ENCODE data around the gene DSC3.

DSC3 gene

GRCh38 chr18:30945761-30946160 lies 96.8 kb downstream of the DSC3 start:
- no peaks in the 10 kb centered on the region for H3K9me2 ChIP-seq (replicated peaks; ENCODE audit: insufficient read depth, low read length)
- H3K27ac ChIP-seq (ENCODE audit: low read depth, low read length) = no peak overlapping the region
- TF ChIP-seq EZH2phosphoT487 (conservative IDR thresholded peaks at IDR 0.05; ENCODE audit: low read length) = no peak
- TF ChIP-seq CTCF (IDR thresholded peaks at IDR 0.05; ENCODE audit: insufficient read depth, low read length, poor library complexity, severe bottlenecking) = no peak
- H3K27me3 ChIP-seq (ENCODE audit: low read length) = no peaks in the 10 kb centered on the region
- H3K9ac ChIP-seq (ENCODE audit: low read length) = no peak overlapping the region
- H3K36me3 ChIP-seq (ENCODE audit: low read length) = no peaks in the 10 kb centered on the region
- H3K9me3 ChIP-seq (ENCODE audit: insufficient read depth, low read length) = no peaks in the 10 kb centered on the region
- no peaks in the 10 kb centered on the region for H4K20me1 ChIP-seq (ENCODE audit: low read depth, low read length)
- H3K4me2 ChIP-seq (ENCODE audit: low read depth, low read length, poor library complexity, severe bottlenecking) = no peak overlapping the region
- no peaks in the 10 kb centered on the region for H3F3A ChIP-seq (ENCODE audit: insufficient read depth)
- no peak overlapping the region for H3K4me3 ChIP-seq (ENCODE audit: insufficient read depth, low read length, poor library complexity, severe bottlenecking)
- H2AFZ ChIP-seq (ENCODE audit: low read depth, low read length, severe bottlenecking) = no peak overlapping the region
- no peaks in the 10 kb centered on the region for H3K79me2 ChIP-seq (ENCODE audit: insufficient read depth, low read length)

GRCh38 chr18:30944773-30945417 lies 97.6 kb downstream of the DSC3 start:
- no peak overlapping the region for H3K4me3 ChIP-seq (ENCODE audit: insufficient read depth, low read length, poor library complexity, severe bottlenecking)
- H4K20me1 ChIP-seq (ENCODE audit: low read depth, low read length) = no peaks in the 10 kb centered on the region
- H3F3A ChIP-seq (ENCODE audit: insufficient read depth) = no peaks in the 10 kb centered on the region
- H3K36me3 ChIP-seq (ENCODE audit: low read length) = no peaks in the 10 kb centered on the region
- no peak overlapping the region for H3K27ac ChIP-seq (ENCODE audit: low read depth, low read length)
- no peaks in the 10 kb centered on the region for H3K9me2 ChIP-seq (replicated peaks; ENCODE audit: insufficient read depth, low read length)
- no peak overlapping the region for H2AFZ ChIP-seq (ENCODE audit: low read depth, low read length, severe bottlenecking)
- no peaks in the 10 kb centered on the region for H3K27me3 ChIP-seq (ENCODE audit: low read length)
- no peak for TF ChIP-seq EZH2phosphoT487 (conservative IDR thresholded peaks at IDR 0.05; ENCODE audit: low read length)
- TF ChIP-seq CTCF (IDR thresholded peaks at IDR 0.05; ENCODE audit: insufficient read depth, low read length, poor library complexity, severe bottlenecking) = no peak
- H3K79me2 ChIP-seq (ENCODE audit: insufficient read depth, low read length) = no peaks in the 10 kb centered on the region
- no peak overlapping the region for H3K4me2 ChIP-seq (ENCODE audit: low read depth, low read length, poor library complexity, severe bottlenecking)
- no peak overlapping the region for H3K9ac ChIP-seq (ENCODE audit: low read length)
- H3K9me3 ChIP-seq (ENCODE audit: insufficient read depth, low read length) = no peaks in the 10 kb centered on the region

- H2AFZ ChIP-seq (ENCODE audit: low read depth, low read length, severe bottlenecking) = no peak overlapping the region
- no peaks in the 10 kb centered on the region for H4K20me1 ChIP-seq (ENCODE audit: low read depth, low read length)
- H3K79me2 ChIP-seq (ENCODE audit: insufficient read depth, low read length) = no peaks in the 10 kb centered on the region
- no peak overlapping the region for H3K4me3 ChIP-seq (ENCODE audit: insufficient read depth, low read length, poor library complexity, severe bottlenecking)
- H3K9me3 ChIP-seq (ENCODE audit: insufficient read depth, low read length) = no peaks in the 10 kb centered on the region
- H3F3A ChIP-seq (ENCODE audit: insufficient read depth) = no peaks in the 10 kb centered on the region
- H3K36me3 ChIP-seq (ENCODE audit: low read length) = no peaks in the 10 kb centered on the region
- TF ChIP-seq EZH2phosphoT487 (conservative IDR thresholded peaks at IDR 0.05; ENCODE audit: low read length) (no peak), CTCF (IDR thresholded peaks at IDR 0.05; ENCODE audit: insufficient read depth, low read length, poor library complexity, severe bottlenecking) (no peak)
- no peak overlapping the region for H3K4me2 ChIP-seq (ENCODE audit: low read depth, low read length, poor library complexity, severe bottlenecking)
- H3K27me3 ChIP-seq (ENCODE audit: low read length) = no peaks in the 10 kb centered on the region
- H3K9ac ChIP-seq (ENCODE audit: low read length) = no peak overlapping the region
- no peaks in the 10 kb centered on the region for H3K9me2 ChIP-seq (replicated peaks; ENCODE audit: insufficient read depth, low read length)
- H3K27ac ChIP-seq (ENCODE audit: low read depth, low read length) = no peak overlapping the region
Observed at GRCh38 chr18:30940952-30941539, 101.5 kb downstream of the DSC3 start.
